ENCODE measurements around the gene SLCO2B1.
"Not testable (repeated sequence)": the region's sequence is repeated elsewhere in the genome, so short reads cannot be mapped to it uniquely, and the experiment has no call there.

Gene SLCO2B1

GRCh38 chr11:75150879-75151278 is at the start of gene SLCO2B1:
Gene SLCO2B1 (plus strand): TSS chr11:75151107. CDS start chr11:75151382, 275 bp downstream.
- DNase-seq = no peak

DNA sequence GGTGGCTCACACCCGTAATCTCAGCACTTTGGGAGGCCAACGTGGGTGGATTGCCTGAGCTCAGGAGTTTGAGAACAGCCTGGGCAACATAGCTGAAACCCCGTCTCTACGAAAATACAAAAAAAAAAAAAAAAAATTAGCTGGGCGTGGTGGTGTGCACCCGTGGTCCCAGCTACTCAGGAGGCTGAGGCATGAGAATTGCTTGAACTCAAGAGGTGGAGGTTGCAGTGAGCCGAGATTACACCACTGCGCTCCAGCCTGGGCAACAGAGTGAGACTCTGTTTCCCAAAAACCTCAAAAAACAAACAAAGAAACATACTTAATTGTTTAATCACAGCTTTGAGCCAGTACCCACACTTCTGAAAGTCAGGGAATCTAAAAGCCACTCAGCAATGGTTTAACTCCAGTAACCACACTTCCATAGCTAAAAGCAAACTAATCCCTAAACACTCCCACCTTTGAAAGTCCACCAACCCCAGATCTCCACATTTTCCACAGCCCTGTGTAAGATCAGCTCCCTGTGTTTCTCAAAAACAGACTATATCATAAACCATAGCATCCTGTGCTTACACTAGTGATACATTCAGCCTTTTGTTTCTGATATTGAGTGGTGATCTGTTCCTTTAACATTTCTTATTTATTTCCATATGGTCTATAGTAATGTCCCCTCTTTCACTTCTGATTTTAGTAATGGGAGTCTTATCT is 49.3 kb upstream of the SLCO2B1 start:
- no peak for DNase-seq

DNA sequence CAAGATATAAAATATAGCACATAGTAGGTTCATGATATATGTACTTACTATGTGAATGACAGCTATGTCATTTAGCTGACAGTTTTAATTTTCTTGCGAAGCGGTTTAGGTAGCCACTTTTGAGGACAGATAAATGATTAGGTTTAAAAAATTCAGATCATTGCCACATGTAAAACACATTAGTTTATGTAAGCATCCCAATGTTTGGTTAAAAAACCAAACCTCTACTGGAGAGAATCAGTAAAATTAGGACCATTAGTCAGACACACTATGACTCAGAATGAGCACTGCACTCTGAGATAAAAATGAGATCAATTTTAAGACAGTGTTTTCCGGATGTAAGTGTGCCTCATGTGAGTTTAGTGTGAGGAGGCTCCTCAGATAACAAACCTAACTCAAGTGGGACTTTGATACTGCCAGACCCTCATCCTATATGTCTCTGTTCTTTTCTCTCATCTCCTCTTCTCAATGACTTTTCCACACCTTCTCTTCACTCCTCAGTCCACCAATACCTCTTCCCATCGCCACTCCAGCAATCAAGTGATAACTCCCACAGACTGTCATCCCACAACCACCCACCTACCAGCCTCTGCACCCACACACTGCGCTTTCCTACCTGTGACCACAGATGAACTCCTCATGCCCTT is 47.4 kb upstream of the SLCO2B1 start:
- peak; percentile 76 for DNase-seq

DNA sequence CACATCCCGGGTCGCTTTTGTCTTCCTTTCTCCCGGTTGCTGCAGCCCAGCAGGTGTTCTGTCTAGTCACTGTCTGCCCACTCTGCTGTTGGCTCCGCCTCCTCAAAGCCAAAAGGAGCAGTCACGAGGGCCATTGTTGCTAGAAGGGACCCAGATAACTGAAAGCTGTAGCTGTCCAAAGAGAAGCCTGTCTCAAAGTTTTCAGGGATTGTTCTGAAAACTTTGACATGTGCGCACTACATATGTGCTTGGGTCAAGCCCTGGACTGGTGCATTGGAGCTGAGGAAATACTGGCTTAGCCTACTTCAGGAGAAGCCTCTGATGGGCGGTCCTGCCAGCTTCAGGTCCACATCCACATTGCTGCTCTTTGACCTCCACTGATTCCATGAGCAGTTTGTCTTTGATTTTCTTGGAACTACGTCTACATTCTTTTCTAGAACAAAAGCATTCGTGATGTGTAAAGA is 45.4 kb upstream of the SLCO2B1 start:
- peak; percentile 16 for DNase-seq

GRCh38 chr11:75105967-75106681 is 44.8 kb upstream of the SLCO2B1 start:
- not testable (repeated sequence) for DNase-seq

DNA sequence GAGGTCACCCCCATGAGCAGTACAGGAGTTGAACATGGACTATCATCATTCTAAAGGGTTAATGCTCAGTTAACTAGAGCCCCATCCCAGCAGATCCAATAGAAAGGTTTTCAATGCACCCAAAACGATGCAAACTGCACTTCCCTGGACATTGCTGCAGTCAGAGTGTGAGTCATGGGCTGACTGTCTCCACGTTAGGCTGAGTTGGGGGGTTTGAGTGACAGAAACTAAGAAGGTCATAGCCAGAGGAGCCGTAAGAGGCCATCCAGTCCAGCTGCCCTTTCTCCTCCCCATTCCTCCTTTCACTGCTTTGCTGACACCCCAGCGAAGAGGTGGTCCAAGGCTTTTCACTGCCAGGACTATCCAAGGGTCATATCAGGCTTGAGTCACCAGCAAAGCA is 43.7 kb upstream of the SLCO2B1 start:
- DNase-seq = peak; percentile 49

DNA sequence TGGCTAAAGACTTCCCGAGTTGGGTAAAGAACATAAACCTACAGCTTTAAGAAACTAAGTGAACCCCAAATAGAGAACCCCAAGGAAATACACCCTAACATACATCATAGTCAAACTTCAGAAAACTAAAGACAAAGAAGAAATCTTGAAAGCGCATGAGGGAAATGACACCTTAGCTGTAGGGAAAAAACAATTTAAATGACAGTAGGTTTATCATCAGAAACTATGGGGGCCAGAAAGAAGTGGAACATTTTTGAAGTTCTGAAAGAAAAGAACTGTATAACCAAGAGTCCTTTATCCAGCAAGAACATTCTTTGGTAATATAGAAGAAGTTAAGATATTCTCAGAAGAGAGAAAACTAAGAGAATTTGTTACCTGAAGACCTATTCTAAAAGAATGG is 38.7 kb upstream of the SLCO2B1 start:
- no peak for DNase-seq

DNA sequence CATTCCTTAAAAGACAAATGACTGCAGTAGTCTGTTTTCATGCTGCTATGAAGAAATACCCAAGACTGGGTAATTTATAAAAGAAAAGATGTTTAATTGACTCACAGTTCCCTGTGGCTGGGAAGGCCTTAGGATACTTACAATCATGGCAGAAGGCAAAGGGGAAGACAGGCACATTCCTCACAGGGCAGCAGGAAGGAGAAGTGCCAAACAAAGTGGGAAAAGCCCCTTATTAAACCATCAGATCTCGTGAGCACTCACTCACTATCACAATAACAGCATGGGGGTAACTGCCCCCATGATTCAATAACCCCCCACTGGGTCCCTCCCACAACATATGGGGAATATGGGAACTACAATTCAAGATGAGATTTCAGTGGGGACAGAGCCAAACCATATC is 37.9 kb upstream of the SLCO2B1 start:
- DNase-seq = no peak

DNA sequence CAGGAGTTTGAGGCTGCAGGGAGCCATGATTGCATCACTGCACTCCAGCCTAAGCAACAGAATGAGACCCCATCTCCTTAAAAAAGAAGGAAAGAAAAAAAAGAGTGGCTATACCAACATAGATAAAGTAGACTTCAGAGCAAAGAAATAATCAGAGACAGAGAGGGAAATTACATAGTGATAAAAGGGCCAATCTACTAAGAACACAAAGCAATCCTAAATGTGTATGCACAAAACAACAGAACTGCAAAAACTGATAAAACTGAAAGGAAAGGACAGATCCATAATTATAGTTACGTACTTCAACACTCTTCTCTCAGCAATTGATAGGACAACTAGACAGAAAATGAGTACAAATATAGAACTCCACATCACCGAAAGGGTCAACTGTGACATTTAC is 36.4 kb upstream of the SLCO2B1 start:
- DNase-seq = no peak

DNA sequence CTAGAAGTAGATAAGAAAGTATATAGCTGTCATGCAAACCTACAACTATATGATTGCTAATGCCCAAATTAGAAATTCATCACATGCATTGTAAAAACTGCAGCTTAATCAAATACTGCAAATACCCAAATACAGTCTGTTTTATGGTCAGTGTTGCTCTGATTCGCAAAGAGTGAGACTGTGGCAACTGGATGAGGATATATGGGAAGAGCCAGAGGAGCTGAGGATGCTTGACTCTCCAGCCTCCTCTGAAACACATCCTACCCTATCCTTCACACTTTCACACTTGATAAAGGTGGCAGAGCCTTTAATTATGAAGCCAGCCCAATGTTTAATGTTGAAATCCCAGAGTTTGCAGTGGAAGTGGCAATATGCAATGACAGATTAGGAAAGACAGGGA is 32.3 kb upstream of the SLCO2B1 start:
- no peak for DNase-seq

DNA sequence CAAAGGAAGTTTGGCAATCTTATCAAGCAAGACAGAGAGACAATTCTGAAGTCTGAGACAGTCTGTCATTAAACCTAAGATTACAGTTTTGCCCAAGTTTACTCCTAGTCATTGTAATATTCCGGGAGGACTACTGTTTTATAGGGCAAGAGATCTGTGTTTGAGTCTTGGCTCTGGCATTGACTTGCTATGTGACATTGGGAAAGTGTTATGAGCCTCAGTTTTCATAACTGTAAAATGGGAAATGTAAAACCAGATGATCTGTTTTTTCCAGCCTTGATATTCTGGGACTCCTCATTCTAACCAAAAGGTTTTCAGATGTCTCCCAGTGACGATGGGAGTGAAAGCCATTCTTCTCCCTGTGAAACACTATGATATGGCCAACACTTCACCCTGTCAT is 24.3 kb upstream of the SLCO2B1 start:
- DNase-seq = no peak

GRCh38 chr11:75132080-75132479 is 18.8 kb upstream of the SLCO2B1 start:
- no peak for DNase-seq

DNA sequence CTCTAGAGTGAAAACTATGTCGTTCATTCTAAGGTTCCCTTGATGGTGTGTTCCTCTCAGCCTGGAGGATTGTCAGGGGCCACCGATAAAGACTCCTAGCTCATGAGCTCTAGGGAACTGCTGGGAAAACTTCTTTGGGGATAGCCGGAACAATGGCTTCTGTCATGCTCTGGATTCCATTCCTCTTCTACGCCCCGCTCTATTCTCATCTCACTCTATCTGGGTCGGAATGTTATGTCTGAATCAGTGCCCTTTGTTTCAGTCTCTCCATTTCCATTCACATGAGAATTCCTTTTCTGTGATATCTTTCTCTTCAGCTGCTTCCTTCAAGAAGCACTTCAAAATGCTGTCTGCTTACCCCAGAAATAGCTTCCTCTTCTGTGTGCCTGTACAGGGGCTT is 16.9 kb upstream of the SLCO2B1 start:
- no peak for DNase-seq

- DNase-seq = no peak
Measured at GRCh38 chr11:75135021-75135650, 15.8 kb upstream of the SLCO2B1 start.

DNA sequence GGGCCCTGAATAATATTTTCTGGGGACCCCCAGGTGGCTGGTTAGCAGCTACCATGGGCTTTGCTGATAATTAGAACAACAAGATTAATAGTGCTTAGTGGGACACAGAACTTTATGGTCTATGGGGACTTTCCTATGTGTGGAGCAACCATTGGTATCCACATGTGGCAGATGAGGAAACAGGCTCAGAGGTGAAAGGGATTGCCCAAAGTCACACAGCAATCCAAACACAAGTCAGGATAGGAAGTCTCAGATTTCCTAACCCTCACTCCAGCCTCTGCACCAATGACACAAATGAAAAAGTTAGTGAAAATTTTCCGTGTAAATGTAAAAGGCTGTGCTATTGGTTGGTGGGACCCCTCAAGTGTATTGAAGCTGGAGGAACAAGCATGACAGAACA is 15.3 kb upstream of the SLCO2B1 start:
- no peak for DNase-seq

- DNase-seq = peak; percentile 36
Measured at GRCh38 chr11:75140269-75141138, 10.4 kb upstream of the SLCO2B1 start.

GRCh38 chr11:75141166-75141565 is 9.7 kb upstream of the SLCO2B1 start:
- no peak for DNase-seq

DNA sequence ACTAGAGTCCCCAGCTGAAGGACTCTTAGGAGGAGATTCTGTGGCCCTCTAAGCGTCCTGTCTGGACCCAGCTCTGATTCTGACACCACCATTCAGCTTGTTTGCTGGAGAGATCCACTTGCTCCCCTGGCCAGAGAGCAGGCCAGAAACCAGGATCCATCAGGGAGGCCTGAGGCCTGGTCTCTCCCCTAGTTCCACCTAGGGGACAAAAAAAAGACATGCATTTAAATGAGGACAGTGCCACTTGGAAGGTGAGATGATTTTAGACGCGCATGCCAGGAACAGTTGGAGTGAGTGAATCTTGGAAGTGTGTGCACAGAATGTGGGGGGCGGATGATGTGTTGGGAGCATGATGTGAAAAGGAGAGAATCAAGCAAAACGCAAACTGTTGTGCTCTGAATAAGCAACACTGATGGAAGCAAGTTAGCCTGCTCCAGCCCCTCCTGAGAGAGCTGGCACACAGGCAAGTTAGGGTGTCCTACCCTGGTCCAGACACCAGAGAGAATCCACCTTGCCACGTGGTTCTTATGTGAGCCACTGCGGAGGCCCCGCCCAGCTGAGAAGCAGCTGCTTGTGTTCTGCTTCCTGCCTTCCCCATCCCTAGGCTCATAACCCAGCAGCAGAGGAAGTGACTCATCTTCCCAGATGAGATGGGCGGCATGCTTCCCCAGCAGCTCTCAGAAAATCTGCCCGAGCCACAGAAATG is 8.0 kb upstream of the SLCO2B1 start:
- DNase-seq = peak; percentile 96

- no peak for DNase-seq
Measured at GRCh38 chr11:75143420-75143731, 7.5 kb upstream of the SLCO2B1 start.

DNA sequence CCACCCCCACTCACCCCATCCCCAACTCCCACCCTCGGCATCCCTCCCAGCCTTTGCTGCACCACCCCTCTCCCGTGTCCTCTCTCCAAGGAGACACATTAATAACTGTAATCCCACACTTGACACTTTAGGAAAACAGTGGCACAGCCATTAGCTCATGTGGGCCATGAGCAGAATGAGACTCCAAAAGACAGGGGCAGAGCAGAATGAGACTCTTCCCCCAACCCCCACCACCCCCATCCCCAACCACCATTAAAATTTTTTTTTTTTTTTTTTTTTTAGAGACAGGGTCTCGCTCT is 6.2 kb upstream of the SLCO2B1 start:
- DNase-seq = no peak

- no peak for DNase-seq
Measured at GRCh38 chr11:75145196-75145971, 5.5 kb upstream of the SLCO2B1 start.

Measured in EL (cell line).